HEK293T (cell line): ENCODE data around the gene CYFIP1.

Experiments used
- ARNT ChIP-seq: fragments of 450-650 bp; IDR thresholded peaks from 2 replicates; pipeline ENCODE4 v1.6.1; 2017; ENCODE audit warnings: mild to moderate bottlenecking
- BHLHE40 ChIP-seq: fragments of 450-650 bp; IDR thresholded peaks from 2 replicates; pipeline ENCODE4 v1.6.1; 2016; ENCODE audit warnings: mild to moderate bottlenecking, moderate library complexity, borderline replicate concordance
- CTBP1 ChIP-seq: fragments of 450-650 bp; IDR thresholded peaks from 2 replicates; pipeline ENCODE4 v1.6.1; 2016; ENCODE audit warnings: borderline replicate concordance
- FOXA1 ChIP-seq: fragments of 450-650 bp; IDR thresholded peaks from 2 replicates; pipeline ENCODE4 v1.6.1; 2016; ENCODE audit warnings: mild to moderate bottlenecking
- HDGF ChIP-seq: fragments of 450-650 bp; IDR thresholded peaks from 2 replicates; pipeline ENCODE4 v1.6.1; 2017; ENCODE audit warnings: antibody characterized with exemption, borderline replicate concordance
- NFRKB ChIP-seq: fragments of 450-650 bp; IDR thresholded peaks from 2 replicates; pipeline ENCODE4 v1.6.1; 2016; ENCODE audit warnings: mild to moderate bottlenecking, moderate library complexity
- PKNOX1 ChIP-seq: fragments of 450-650 bp; IDR thresholded peaks from 2 replicates; pipeline ENCODE4 v1.6.1; 2016
- SUZ12 ChIP-seq: fragments of 450-650 bp; IDR thresholded peaks from 2 replicates; pipeline ENCODE4 v1.6.1; 2016; ENCODE audit warnings: mild to moderate bottlenecking
- TARDBP ChIP-seq: fragments of 450-650 bp; IDR thresholded peaks from 2 replicates; pipeline ENCODE4 v1.6.1; 2016

- no peak for TF ChIP-seq CTBP1
- no peak for TF ChIP-seq SUZ12
- TF ChIP-seq FOXA1 = no peak
- no peak for TF ChIP-seq PKNOX1
- no peak for TF ChIP-seq HDGF
- TF ChIP-seq BHLHE40 = no peak
- TF ChIP-seq NFRKB = no peak
- no peak for TF ChIP-seq TARDBP
- TF ChIP-seq ARNT = no peak
Observed at GRCh38 chr15:22954326-22954725, 25.8 kb downstream of the CYFIP1 start.
